Esophagus squamous epithelium (tissue), 4 donors: ENCODE measurements around the gene SLC4A4.

Experiments used
- CTCF ChIP-seq, 6 experiments: fragments of 450-650 bp in 4 of 6; fragments of 200-600 bp in 2 of 6; sonication (generic) in 2 of 6; IDR thresholded peaks; one replicate each; pipeline ENCODE4 v1.5.1; 2016 to 2019; ENCODE audit warnings: antibody characterized with exemption in 6 of 6, mild to moderate bottlenecking in 4 of 6, moderate library complexity in 4 of 6
- POLR2A ChIP-seq, 4 donors: fragments of 450-650 bp; IDR thresholded peaks; one replicate each; pipeline ENCODE4 v1.6.1; 2017; ENCODE audit warnings: antibody characterized with exemption in 4 of 4, mild to moderate bottlenecking in 4 of 4, moderate library complexity in 3 of 4

- TF ChIP-seq CTCF (IDR thresholded peaks at IDR 0.05) = no peak
- TF ChIP-seq POLR2A (IDR thresholded peaks at IDR 0.05) = no peak
These were observed 48.7 kb upstream of the SLC4A4 start for GRCh38 chr4:71290074-71290473.
